Liver (tissue), 9 donors: Measurements from ENCODE around the gene ATXN1. TPM values are rescaled to one million over a fixed set of nuclear protein-coding genes. Genes with fewer than 3 reads are reported as not detected.

Source experiments
- DNase-seq: peaks from one replicate; pipeline ENCODE4 v3.0.0-alpha.2; 2017; ENCODE audit warnings: low spot score
- H3K27ac ChIP-seq, 2 donors: one replicate each; pipeline ENCODE4 v1.7.0; 2013; ENCODE audit warnings: inconsistent platforms in 2 of 2, low read length in 2 of 2, control low read depth in 1 of 2, low read depth in 1 of 2, mild to moderate bottlenecking in 1 of 2
- H3K27me3 ChIP-seq, 4 donors: one replicate each; pipeline versions ENCODE4 v1.6.1 to v1.7.0; 2013; ENCODE audit warnings: low read length in 3 of 4, inconsistent platforms in 1 of 4, mild to moderate bottlenecking in 1 of 4, moderate library complexity in 1 of 4; ENCODE audit not compliant: control insufficient read depth in 4 of 4, insufficient read depth in 4 of 4
- H3K36me3 ChIP-seq, 4 donors: one replicate each; pipeline versions ENCODE4 v1.6.1 to v1.7.0; 2013; ENCODE audit warnings: low read length in 3 of 4, mild to moderate bottlenecking in 3 of 4, low read depth in 1 of 4, moderate library complexity in 1 of 4; ENCODE audit not compliant: control insufficient read depth in 4 of 4, insufficient read depth in 3 of 4
- H3K4me1 ChIP-seq, 4 donors: one replicate each; pipeline versions ENCODE4 v1.6.1 to v1.7.0; 2013; ENCODE audit warnings: low read length in 3 of 4, mild to moderate bottlenecking in 3 of 4, moderate library complexity in 1 of 4; ENCODE audit not compliant: control insufficient read depth in 4 of 4, insufficient read depth in 4 of 4
- H3K4me3 ChIP-seq, 3 donors: one replicate each; pipeline versions ENCODE4 v1.6.1 to v1.7.0; 2013; ENCODE audit warnings: low read length in 3 of 3, control low read depth in 1 of 3, low read depth in 1 of 3, mild to moderate bottlenecking in 1 of 3
- H3K9ac ChIP-seq, 2 donors: one replicate each; pipeline ENCODE4 v1.7.0; 2013; ENCODE audit warnings: low read length in 2 of 2, mild to moderate bottlenecking in 2 of 2, moderate library complexity in 2 of 2, control low read depth in 1 of 2, low read depth in 1 of 2
- H3K9me3 ChIP-seq, 4 donors: one replicate each; pipeline versions ENCODE4 v1.6.1 to v1.7.0; 2013; ENCODE audit warnings: low read length in 3 of 4; ENCODE audit not compliant: control insufficient read depth in 4 of 4
- ATF3 ChIP-seq: IDR thresholded peaks from 2 replicates; pipeline ENCODE4 v1.6.1; 2016; ENCODE audit warnings: antibody characterized with exemption
- CTCF ChIP-seq: fragments of 150-350 bp; IDR thresholded peaks from 2 replicates; pipeline ENCODE4 v1.5.1; 2017; ENCODE audit warnings: improper control_type of control experiment, low read depth, low read length; ENCODE audit not compliant: missing input control
- FOXA1 ChIP-seq: IDR thresholded peaks from 2 replicates; pipeline ENCODE4 v1.6.1; 2016; ENCODE audit warnings: antibody characterized with exemption
- FOXA2 ChIP-seq: IDR thresholded peaks from 2 replicates; pipeline ENCODE4 v1.6.1; 2016; ENCODE audit warnings: antibody characterized with exemption
- GABPA ChIP-seq, 2 donors: IDR thresholded peaks in 1 of 2; conservative IDR thresholded peaks in 1 of 2; 2 replicates each; pipeline ENCODE4 v1.6.1; 2016; ENCODE audit warnings: antibody characterized with exemption in 2 of 2, mild to moderate bottlenecking in 1 of 2, moderate library complexity in 1 of 2
- HNF4A ChIP-seq, 2 donors: conservative IDR thresholded peaks; 2 replicates each; pipeline ENCODE4 v1.6.1; 2016; ENCODE audit warnings: antibody characterized with exemption in 2 of 2, mild to moderate bottlenecking in 2 of 2
- HNF4G ChIP-seq: IDR thresholded peaks from 2 replicates; pipeline ENCODE4 v1.6.1; 2016; ENCODE audit warnings: antibody characterized with exemption
- JUND ChIP-seq, 2 donors: IDR thresholded peaks; 2 replicates each; pipeline ENCODE4 v1.6.1; 2016; ENCODE audit warnings: antibody characterized with exemption in 2 of 2
- MAX ChIP-seq: IDR thresholded peaks from 2 replicates; pipeline ENCODE4 v1.6.1; 2016; ENCODE audit warnings: antibody characterized with exemption
- NR2F2 ChIP-seq: IDR thresholded peaks from 2 replicates; pipeline ENCODE4 v1.6.1; 2016; ENCODE audit warnings: antibody characterized with exemption
- RAD21 ChIP-seq, 2 donors: IDR thresholded peaks; 2 replicates each; pipeline ENCODE4 v1.6.1; 2016; ENCODE audit warnings: antibody characterized with exemption in 2 of 2, mild to moderate bottlenecking in 2 of 2
- REST ChIP-seq: IDR thresholded peaks from 2 replicates; pipeline ENCODE4 v1.6.1; 2016; ENCODE audit warnings: antibody characterized with exemption, mild to moderate bottlenecking
- RXRA ChIP-seq, 2 donors: IDR thresholded peaks; 2 replicates each; pipeline ENCODE4 v1.6.1; 2017 to 2018; ENCODE audit warnings: antibody characterized with exemption in 2 of 2, mild to moderate bottlenecking in 1 of 2
- SP1 ChIP-seq: IDR thresholded peaks from 2 replicates; pipeline ENCODE4 v1.6.1; 2018; ENCODE audit warnings: antibody characterized with exemption, mild to moderate bottlenecking
- TAF1 ChIP-seq: conservative IDR thresholded peaks from 2 replicates; pipeline ENCODE4 v1.6.1; 2016; ENCODE audit warnings: antibody characterized with exemption, mild to moderate bottlenecking
- ZBTB33 ChIP-seq: IDR thresholded peaks from 2 replicates; pipeline ENCODE4 v1.6.1; 2016; ENCODE audit warnings: antibody characterized with exemption
- WGBS: extraction: QIAGEN DNeasy Blood & Tissue Kit; methylation state at CpG from one replicate; pipeline ENCODE4 v1.1.7; 2013; 5-methylcytosine and 5-hydroxymethylcytosine counted together
- polyA plus RNA-seq, 2 donors: library from polyadenylated mRNA; stranded (reverse) in 1 of 2; unstranded in 1 of 2; fragments of 200-250 nt in 1 of 2; fragments of >200 nt in 1 of 2; fragmentation: Nextera tagmentation in 1 of 2; extraction: Ambion mirVana in 1 of 2; gene quantifications; one replicate each; pipeline versions ENCODE4 v1.2.1 to v1.2.3, GENCODE V29; 2013 to 2015
- total RNA-seq, 2 donors: library from RNA; depleted of rRNA; stranded (reverse); fragments of >200 nt; gene quantifications; one replicate each; pipeline ENCODE4 v1.2.3, GENCODE V29; 2014
- donor health status: healthy.
- donor health status: healthy.
- donor health status: healthy.
- donor health status: healthy.
- donor health status: healthy.

Gene ATXN1
- total and polyA plus RNA-seq, 4 donors: 4.3 to 29.7 (median 8.2) TPM

GRCh38 chr6:16388488-16388887 lies 372.8 kb downstream of the ATXN1 start:
- no peak for DNase-seq
- Histone ChIP-seq H3K9ac (no peak overlapping the region), H3K27me3 (no peaks in the 10 kb centered on the region), H3K4me3 (no peak overlapping the region), H3K36me3 (no peaks in the 10 kb centered on the region), H3K4me1 (peaks cover 0 to 19% (median 8%) of the 10 kb centered on the region in 4 donors), H3K9me3 (no peaks in the 10 kb centered on the region), H3K27ac (no peak overlapping the region)
- TF ChIP-seq FOXA2: no peak
- no peak for TF ChIP-seq ATF3
- no peak for TF ChIP-seq MAX
- TF ChIP-seq RAD21 (IDR thresholded peaks at IDR 0.05): no peak
- TF ChIP-seq TAF1: no peak
- TF ChIP-seq JUND (IDR thresholded peaks at IDR 0.05): no peak
- TF ChIP-seq RXRA (IDR thresholded peaks at IDR 0.05): no peak
- no peak for TF ChIP-seq FOXA1
- no peak for TF ChIP-seq HNF4G
- TF ChIP-seq SP1: no peak
- TF ChIP-seq HNF4A (conservative IDR thresholded peaks at IDR 0.05): no peak
- TF ChIP-seq ZBTB33: no peak
- TF ChIP-seq CTCF: no peak
- TF ChIP-seq NR2F2: no peak
- TF ChIP-seq GABPA (IDR thresholded peaks at IDR 0.05 in 1 of 2, conservative IDR thresholded peaks at IDR 0.05 in 1 of 2): no peak
- no peak for TF ChIP-seq REST
- WGBS: 83% methylated on average over 1 of the region's 1 CpG

GRCh38 chr6:16386057-16386456 lies 375.2 kb downstream of the ATXN1 start:
- DNase-seq: no peak
- no peak for TF ChIP-seq RXRA (IDR thresholded peaks at IDR 0.05)
- TF ChIP-seq ZBTB33: no peak
- no peak for TF ChIP-seq FOXA1
- no peak for TF ChIP-seq HNF4A (conservative IDR thresholded peaks at IDR 0.05)
- no peak for TF ChIP-seq TAF1
- TF ChIP-seq FOXA2: no peak
- no peak for TF ChIP-seq RAD21 (IDR thresholded peaks at IDR 0.05)
- TF ChIP-seq MAX: no peak
- no peak for TF ChIP-seq SP1
- Histone ChIP-seq H3K36me3 (peaks cover 0 to 2% (median 0%) of the 10 kb centered on the region in 4 donors), H3K27me3 (no peaks in the 10 kb centered on the region), H3K27ac (no peak overlapping the region), H3K9ac (no peak overlapping the region), H3K4me3 (no peak overlapping the region), H3K4me1 (peaks cover 0 to 16% (median 3%) of the 10 kb centered on the region in 4 donors), H3K9me3 (no peaks in the 10 kb centered on the region)
- WGBS: 94% methylated on average over 5 of the region's 5 CpGs
